ENCODE data around the gene PALLD.

Gene PALLD

DNA sequence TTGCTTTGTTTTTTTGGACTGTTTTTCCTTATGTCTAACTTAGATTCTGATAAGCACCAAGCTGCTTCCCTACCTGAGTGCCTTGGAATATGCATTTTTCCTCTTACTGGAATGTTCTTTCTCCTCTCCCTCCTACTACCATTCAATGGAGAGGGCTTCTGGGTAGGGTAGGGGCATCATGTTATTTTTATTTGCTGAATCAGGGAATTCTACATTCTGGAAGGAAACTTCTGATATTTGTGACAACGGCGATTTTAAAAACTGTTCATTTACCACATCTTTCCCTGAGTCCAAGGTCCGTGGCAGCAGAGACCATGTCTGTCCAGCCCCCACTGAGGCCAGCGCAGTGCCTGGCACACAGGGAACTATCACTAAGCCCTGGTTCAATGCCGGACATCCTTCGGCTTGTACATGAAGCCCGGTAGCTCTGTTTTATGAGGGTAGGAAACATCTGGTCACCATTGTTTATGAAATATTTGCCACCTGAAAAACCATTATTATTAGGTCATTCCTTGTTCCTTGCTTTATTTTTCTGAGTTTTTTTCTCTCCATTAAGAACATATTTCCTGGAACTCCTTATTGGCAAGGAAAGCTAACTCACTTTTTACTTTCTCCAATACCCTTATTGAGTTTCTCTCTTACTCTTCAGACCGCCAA lies 57.0 kb downstream of the PALLD start:
- in situ Hi-C loops (cut with MboI; ENCODE audit: low sequenced_read_pairs) = no loop called here

- in situ Hi-C loops (cut with MboI; ENCODE audit: low sequenced_read_pairs) = no loop called here
Measured at GRCh38 chr4:168555437-168555836, 58.6 kb downstream of the PALLD start.

DNA sequence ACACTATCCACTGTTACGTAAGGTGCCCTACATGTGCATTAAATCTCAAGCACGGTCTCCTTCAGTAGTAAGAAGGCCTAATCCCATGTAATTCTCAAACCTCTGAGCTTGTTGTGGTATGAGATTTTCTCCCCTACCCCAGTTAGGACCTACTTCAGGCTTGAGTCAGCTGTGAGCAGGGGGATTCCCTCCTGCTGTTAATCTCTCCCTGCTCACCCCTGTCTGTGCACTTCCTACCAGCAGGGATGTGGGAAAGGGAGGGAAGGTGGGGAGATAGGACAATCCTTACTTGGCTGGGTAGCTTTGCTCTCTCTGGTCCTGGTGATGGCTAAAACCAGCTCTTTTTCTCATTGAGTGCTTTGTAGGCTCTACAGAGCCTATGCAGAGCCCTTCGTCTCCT lies 60.8 kb downstream of the PALLD start:
- in situ Hi-C loops (cut with MboI; ENCODE audit: low sequenced_read_pairs) = no loop called here

GRCh38 chr4:168558599-168558998 lies 61.7 kb downstream of the PALLD start:
- in situ Hi-C loops (cut with MboI; ENCODE audit: low sequenced_read_pairs) = no loop called here

- in situ Hi-C loops (cut with MboI; ENCODE audit: low sequenced_read_pairs) = no loop called here
Measured at GRCh38 chr4:168560184-168561180, 63.6 kb downstream of the PALLD start.

DNA sequence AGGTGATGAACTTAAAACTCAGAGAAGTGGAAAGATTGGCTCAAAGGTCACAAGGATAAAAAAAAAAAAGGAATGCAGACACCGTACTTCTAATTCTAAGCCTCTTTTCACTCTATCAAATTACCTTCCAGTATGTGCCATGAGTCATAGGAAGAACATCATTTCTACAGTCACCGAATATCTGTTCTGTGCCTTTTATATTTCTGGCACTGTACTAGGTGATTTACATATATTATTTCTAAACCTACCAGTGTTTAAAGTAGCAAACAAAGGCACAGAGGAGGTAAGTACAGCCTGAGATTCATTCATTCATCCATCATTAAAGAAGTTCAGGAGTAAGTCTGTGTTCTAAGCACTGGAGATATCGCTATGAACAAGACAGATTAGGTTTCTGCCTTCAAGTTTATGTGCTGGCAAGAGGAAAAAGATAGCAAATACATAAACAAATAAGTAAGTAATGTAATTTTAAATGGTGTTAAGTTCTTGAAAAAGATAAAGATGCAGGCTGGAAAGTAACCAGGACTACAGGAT lies 65.3 kb downstream of the PALLD start:
- in situ Hi-C loops (cut with MboI; ENCODE audit: low sequenced_read_pairs) = no loop called here

- in situ Hi-C loops (cut with MboI; ENCODE audit: low sequenced_read_pairs) = no loop called here
Measured at GRCh38 chr4:168564023-168564422, 67.2 kb downstream of the PALLD start.

DNA sequence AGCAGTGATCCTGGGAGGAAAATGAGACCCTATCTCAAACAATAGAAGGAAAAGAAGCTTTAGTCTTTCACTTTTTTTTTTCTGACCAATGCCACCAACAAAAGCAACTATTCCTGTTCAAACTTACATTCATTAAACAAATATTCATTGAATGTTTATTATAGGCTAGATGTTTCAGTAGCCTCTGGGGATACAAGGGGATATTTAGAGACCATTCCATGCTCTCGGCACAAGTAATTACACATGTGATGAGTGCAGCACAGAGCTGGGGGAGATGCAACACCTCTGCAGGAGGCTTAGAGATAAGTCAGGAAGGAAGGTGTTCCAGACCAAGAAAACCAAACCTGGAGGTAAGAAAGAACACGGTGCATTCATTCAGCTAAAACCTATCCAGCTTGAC lies 68.3 kb downstream of the PALLD start:
- in situ Hi-C loops (cut with MboI; ENCODE audit: low sequenced_read_pairs) = no loop called here

- in situ Hi-C loops (cut with MboI; ENCODE audit: low sequenced_read_pairs) = no loop called here
Measured at GRCh38 chr4:168566726-168567125, 69.9 kb downstream of the PALLD start.

- in situ Hi-C loops (cut with MboI; ENCODE audit: low sequenced_read_pairs) = no loop called here
Measured at GRCh38 chr4:168569066-168569930, 72.4 kb downstream of the PALLD start.

- in situ Hi-C loops (cut with MboI; ENCODE audit: low sequenced_read_pairs) = no loop called here
Measured at GRCh38 chr4:168569931-168570276, 73.1 kb downstream of the PALLD start.

- in situ Hi-C loops (cut with MboI; ENCODE audit: low sequenced_read_pairs) = no loop called here
Measured at GRCh38 chr4:168570466-168570865, 73.6 kb downstream of the PALLD start.

DNA sequence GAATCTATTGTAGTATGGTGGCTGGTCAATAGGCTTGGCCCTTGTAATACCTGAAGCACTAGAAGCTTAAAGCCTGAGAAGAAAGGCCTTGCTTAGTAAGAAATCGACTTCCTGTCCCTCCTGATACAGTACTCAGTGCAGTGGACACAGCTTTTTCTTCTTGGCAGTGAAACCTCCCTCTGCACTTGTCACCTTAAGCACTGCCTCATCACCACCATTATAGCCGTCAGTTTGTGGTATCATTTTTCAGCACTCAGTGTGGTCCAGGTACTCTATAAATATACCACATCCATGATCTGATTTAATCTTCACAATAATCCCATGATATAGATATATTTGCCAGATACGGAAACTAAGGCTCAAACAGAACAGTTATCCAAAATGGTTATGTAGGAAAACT lies 75.2 kb downstream of the PALLD start:
- in situ Hi-C loops (cut with MboI; ENCODE audit: low sequenced_read_pairs) = no loop called here

- in situ Hi-C loops (cut with MboI; ENCODE audit: low sequenced_read_pairs) = no loop called here
Measured at GRCh38 chr4:168573870-168574269, 77.0 kb downstream of the PALLD start.

DNA sequence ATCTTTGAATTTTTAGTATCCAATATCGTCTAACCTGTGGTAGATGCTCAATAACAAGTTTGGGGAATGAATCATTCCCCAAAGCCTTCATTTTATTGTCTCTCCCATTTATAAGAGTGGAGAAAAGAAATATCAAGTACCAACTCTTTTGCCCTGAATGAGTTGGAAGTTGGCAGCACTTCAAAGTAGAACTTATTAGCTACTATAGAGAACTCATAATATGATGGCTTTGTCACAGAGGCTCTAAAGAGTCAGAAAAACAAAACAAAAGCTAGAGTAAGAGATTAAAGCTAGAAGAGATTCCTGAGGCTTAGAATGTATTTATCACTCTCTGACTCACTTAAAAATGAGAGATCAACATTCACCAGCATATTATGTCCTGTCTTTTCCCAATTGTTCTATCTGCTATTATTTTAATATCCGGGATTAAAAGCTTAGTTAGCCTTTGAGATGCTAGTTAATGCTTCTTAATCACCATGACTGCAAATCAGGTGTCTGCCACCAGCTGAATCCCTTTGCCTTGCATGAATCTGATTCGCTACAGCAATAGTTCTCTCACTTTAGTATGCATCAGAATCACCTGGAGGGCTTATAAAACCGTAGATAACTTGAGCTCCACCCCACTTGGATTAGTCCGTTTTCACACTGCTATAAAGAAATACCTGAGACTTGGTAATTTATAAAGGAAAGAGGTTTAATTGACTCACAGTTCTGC lies 77.9 kb downstream of the PALLD start:
- in situ Hi-C loops (cut with MboI; ENCODE audit: low sequenced_read_pairs) = no loop called here

GRCh38 chr4:168575473-168575872 lies 78.6 kb downstream of the PALLD start:
- in situ Hi-C loops (cut with MboI; ENCODE audit: low sequenced_read_pairs) = no loop called here

GRCh38 chr4:168577624-168578023 lies 80.8 kb downstream of the PALLD start:
- in situ Hi-C loops (cut with MboI; ENCODE audit: low sequenced_read_pairs) = no loop called here

DNA sequence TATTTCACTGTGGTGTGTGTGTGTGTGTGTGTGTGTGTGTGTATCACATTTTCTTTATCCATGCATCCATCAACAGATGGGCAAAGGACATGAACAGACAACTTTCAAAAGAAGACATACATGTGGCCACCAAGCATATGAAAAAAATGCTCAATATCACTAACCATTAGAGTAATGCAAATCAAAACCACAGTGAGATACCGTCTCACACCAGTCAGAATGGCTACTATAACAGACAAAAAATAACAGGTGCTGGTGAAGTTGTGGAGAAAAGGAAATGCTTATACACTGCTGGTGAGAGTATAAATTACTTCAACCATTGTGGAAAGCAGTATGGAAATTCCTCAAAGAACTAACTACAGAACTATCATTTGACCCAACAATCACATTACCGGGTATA lies 83.4 kb downstream of the PALLD start:
- in situ Hi-C loops (cut with MboI; ENCODE audit: low sequenced_read_pairs) = no loop called here

DNA sequence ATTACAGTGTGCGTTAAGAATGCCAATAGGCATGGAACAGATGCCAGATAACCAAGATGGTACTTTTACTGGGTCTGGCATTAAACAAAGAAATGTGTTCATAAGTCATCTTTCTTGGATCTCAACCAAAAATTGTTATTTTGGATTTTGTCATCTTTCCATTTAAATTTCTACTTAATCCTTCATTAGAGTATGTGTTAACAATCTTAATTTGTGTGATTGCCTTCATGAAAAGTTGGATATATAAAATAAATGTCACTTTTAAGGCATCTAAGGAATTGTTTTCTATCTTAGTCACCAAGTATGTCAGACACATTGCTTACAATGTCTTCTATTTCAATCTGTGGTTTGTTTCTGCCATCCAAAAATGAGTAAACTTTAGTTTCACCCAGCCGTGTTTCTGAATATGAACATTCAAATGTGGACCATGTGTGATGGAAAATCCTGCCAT lies 87.5 kb downstream of the PALLD start:
- in situ Hi-C loops (cut with MboI; ENCODE audit: low sequenced_read_pairs) = no loop called here

Measured in hTERT RPE-1 (cell line).